HCEC 1CT (cell line): ENCODE data around the gene NCOA6.
"Not testable (repeated sequence)": the region's sequence is repeated elsewhere in the genome, so short reads cannot be mapped to it uniquely, and the experiment has no call there.

ENCODE experiments used
- DNase-seq: peaks from one replicate; pipeline ENCODE4 v3.0.0-alpha.2; 2017

Gene NCOA6

GRCh38 chr20:34772437-34772836 lies 53.0 kb downstream of the NCOA6 start:
- DNase-seq: no peak

GRCh38 chr20:34771680-34772081 lies 53.8 kb downstream of the NCOA6 start:
- DNase-seq: peak; percentile 14

- DNase-seq: peak; percentile 88
Observed at GRCh38 chr20:34768096-34768495, 57.4 kb downstream of the NCOA6 start.

GRCh38 chr20:34762031-34762555 lies 63.4 kb downstream of the NCOA6 start:
- DNase-seq: no peak

GRCh38 chr20:34755367-34755766 lies 70.1 kb downstream of the NCOA6 start:
- no peak for DNase-seq

GRCh38 chr20:34754611-34755010 lies 70.8 kb downstream of the NCOA6 start:
- no peak for DNase-seq

GRCh38 chr20:34753706-34754461 lies 71.6 kb downstream of the NCOA6 start:
- DNase-seq: no peak

GRCh38 chr20:34751453-34751852 lies 74.0 kb downstream of the NCOA6 start:
- DNase-seq: no peak

GRCh38 chr20:34750484-34750883 lies 75.0 kb downstream of the NCOA6 start:
- no peak for DNase-seq

- no peak for DNase-seq
Observed at GRCh38 chr20:34748709-34749108, 76.7 kb downstream of the NCOA6 start.

- no peak for DNase-seq
Observed at GRCh38 chr20:34747479-34747878, 78.0 kb downstream of the NCOA6 start.

- DNase-seq: no peak
Observed at GRCh38 chr20:34746674-34747073, 78.8 kb downstream of the NCOA6 start.

GRCh38 chr20:34744847-34745246 lies 80.6 kb downstream of the NCOA6 start:
- no peak for DNase-seq

GRCh38 chr20:34744340-34744739 lies 81.1 kb downstream of the NCOA6 start:
- DNase-seq: no peak

- DNase-seq: no peak
Observed at GRCh38 chr20:34743039-34743438, 82.4 kb downstream of the NCOA6 start.

- no peak for DNase-seq
Observed at GRCh38 chr20:34736106-34736735, 89.2 kb downstream of the NCOA6 start.

GRCh38 chr20:34732523-34732922 lies 92.9 kb downstream of the NCOA6 start:
- DNase-seq: no peak

GRCh38 chr20:34729416-34729815 lies 96.0 kb downstream of the NCOA6 start:
- no peak for DNase-seq

- no peak for DNase-seq
Observed at GRCh38 chr20:34724172-34724571, 101.3 kb downstream of the NCOA6 start.

- DNase-seq: not testable (repeated sequence)
Observed at GRCh38 chr20:34722560-34722959, 102.9 kb downstream of the NCOA6 start.

GRCh38 chr20:34720266-34720665 lies 105.2 kb downstream of the NCOA6 start:
- no peak for DNase-seq

GRCh38 chr20:34719242-34720017 lies 106.0 kb downstream of the NCOA6 start:
- not testable (repeated sequence) for DNase-seq
